Right lobe of liver (tissue), 6 donors: ENCODE measurements around the gene SOWAHB. TPM values are rescaled to one million over a fixed set of nuclear protein-coding genes. Genes with fewer than 3 reads are reported as not detected.
A peak's percentile ranks its signal among the peaks of the same experiment; 100 is the strongest.

Experiments
- ATAC-seq, 4 donors: fragments of 200-7000 bp; cut with Tn5 transposase; one replicate each; pipeline ENCODE4 v1.9.1; 2020; ENCODE audit warnings: mild to moderate bottlenecking in 4 of 4, moderate library complexity in 4 of 4
- DNase-seq, 3 donors: peaks; one replicate each; pipeline ENCODE4 v3.0.0-alpha.2; 2020
- H3K27ac ChIP-seq, 3 donors: fragments of 200-600 bp; one replicate each; pipeline ENCODE4 v1.8.0; 2022
- H3K27me3 ChIP-seq, 2 donors: fragments of 200-600 bp; one replicate each; pipeline ENCODE4 v1.8.0; 2022
- H3K36me3 ChIP-seq, 4 donors: fragments of 200-600 bp; sonication (generic) in 1 of 4; one replicate each; pipeline versions ENCODE4 v1.5.1 to v1.8.0; 2017 to 2022; ENCODE audit warnings: control low read depth in 1 of 4
- H3K4me1 ChIP-seq, 4 donors: fragments of 200-600 bp; sonication (generic) in 1 of 4; one replicate each; pipeline versions ENCODE4 v1.5.1 to v1.8.0; 2017 to 2022; ENCODE audit warnings: control low read depth in 1 of 4
- H3K4me3 ChIP-seq, 3 donors: fragments of 200-600 bp; one replicate each; pipeline ENCODE4 v1.8.0; 2022
- H3K9me3 ChIP-seq, 4 donors: fragments of 200-600 bp; sonication (generic) in 1 of 4; one replicate each; pipeline versions ENCODE4 v1.5.1 to v1.8.0; 2017 to 2022; ENCODE audit warnings: control low read depth in 1 of 4
- POLR2A ChIP-seq: fragments of 450-650 bp; IDR thresholded peaks from one replicate; pipeline ENCODE4 v1.6.1; 2017; ENCODE audit warnings: antibody characterized with exemption, mild to moderate bottlenecking
- WGBS: methylation state at CpG from one replicate; pipeline ENCODE4 v1.1.6; 2018; ENCODE audit warnings: low coverage, low lambda C conversion rate; ENCODE audit not compliant: insufficient coverage; ENCODE audit errors: missing lambda C conversion rate; 5-methylcytosine and 5-hydroxymethylcytosine counted together
- intact Hi-C, 2 donors: fragments of 100-400 bp; cut with DNase I; formaldehyde crosslinking; loops; one replicate each; pipeline versions ENCODE4 v1.11.2 to v1.14.1; 2022
- total RNA-seq, 6 experiments: library from RNA; depleted of rRNA in 2 of 6; stranded (reverse); fragments of >200 nt in 2 of 6; fragmentation: NEBNext Ultra II Directional in 3 of 6; extraction: Animal tissue kit (Norgen Biotek cat#: 25700) in 3 of 6; gene quantifications; one replicate each; pipeline versions ENCODE4 v1.1.0 to v1.2.4, GENCODE V29; 2016 to 2023
- TF ChIP-seq, protein P1 (sequence below), 4 donors: fragments of 200-600 bp in 3 of 4; fragments of 450-650 bp in 1 of 4; IDR thresholded peaks; one replicate each; pipeline versions ENCODE4 v1.5.1 to v1.8.0; 2016 to 2022; ENCODE audit warnings: antibody characterized with exemption in 4 of 4, mild to moderate bottlenecking in 2 of 4
- donor health status: DM: no; HTN: yes; CAD: no.
- donor health status: DM: no; HTN: no; CAD: no.
- donor health status: DM: no; HTN: no; CAD: no.
- donor health status: DM: no; HTN: yes; CAD: no.
- donor health status: DM: no; HTN: yes; CAD: no.

Gene SOWAHB
- total RNA-seq, 6 experiments from 2014 or later = 5.1 to 17.3 (median 15.2) TPM

DNA sequence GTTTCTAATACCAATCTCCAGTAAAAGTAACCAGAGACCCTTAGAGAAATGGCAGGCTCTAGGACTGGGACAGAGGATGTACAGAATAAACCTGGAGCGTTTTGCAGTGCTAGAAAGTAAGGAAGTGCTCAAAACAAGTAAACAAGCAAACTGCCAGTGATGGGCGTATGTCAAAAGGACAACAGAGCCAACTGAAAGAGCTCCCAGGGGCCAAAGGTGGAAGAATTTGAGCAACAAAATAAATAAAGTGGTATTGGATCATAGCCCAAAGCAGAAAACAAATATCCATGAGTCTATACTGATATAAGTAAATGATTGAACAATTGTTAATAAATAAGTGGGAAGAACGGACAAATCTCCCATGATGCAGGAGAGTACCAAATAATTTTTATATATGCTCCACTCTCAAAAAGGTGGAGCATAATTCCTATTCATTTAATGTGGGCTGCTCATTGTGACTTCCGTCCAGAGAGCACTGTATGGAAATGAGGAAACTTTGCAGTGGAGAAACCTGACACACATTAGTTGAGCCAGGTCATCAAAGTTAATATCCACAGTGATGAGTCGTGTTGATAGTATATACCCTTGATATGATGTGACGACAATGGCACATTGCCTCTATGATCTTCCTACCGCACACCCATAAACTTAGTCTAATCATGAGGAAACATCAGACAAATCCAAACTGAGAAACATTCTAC lies 33.8 kb upstream of the SOWAHB start:
- TF ChIP-seq POLR2A = no peak
- TF ChIP-seq, protein P1, sequence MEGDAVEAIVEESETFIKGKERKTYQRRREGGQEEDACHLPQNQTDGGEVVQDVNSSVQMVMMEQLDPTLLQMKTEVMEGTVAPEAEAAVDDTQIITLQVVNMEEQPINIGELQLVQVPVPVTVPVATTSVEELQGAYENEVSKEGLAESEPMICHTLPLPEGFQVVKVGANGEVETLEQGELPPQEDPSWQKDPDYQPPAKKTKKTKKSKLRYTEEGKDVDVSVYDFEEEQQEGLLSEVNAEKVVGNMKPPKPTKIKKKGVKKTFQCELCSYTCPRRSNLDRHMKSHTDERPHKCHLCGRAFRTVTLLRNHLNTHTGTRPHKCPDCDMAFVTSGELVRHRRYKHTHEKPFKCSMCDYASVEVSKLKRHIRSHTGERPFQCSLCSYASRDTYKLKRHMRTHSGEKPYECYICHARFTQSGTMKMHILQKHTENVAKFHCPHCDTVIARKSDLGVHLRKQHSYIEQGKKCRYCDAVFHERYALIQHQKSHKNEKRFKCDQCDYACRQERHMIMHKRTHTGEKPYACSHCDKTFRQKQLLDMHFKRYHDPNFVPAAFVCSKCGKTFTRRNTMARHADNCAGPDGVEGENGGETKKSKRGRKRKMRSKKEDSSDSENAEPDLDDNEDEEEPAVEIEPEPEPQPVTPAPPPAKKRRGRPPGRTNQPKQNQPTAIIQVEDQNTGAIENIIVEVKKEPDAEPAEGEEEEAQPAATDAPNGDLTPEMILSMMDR (IDR thresholded peaks at IDR 0.05) = no peak
- Histone ChIP-seq H3K27ac (peak overlapping the region in 2 of 3 donors; percentile 48 to 55), H3K36me3 (no peaks in the 10 kb centered on the region), H3K27me3 (no peaks in the 10 kb centered on the region), H3K4me1 (peaks cover 0 to 17% (median 2%) of the 10 kb centered on the region in 4 donors), H3K4me3 (peak overlapping the region in 2 of 3 donors; percentile 20 to 24), H3K9me3 (no peaks in the 10 kb centered on the region)
- 28% methylated on average over 7 of the region's 7 CpGs for WGBS
- peak; percentile 94 to 97 (median 96) for ATAC-seq
- DNase-seq = peak in 1 of 3 donors; percentile 73
- intact Hi-C loops = no loop called here

DNA sequence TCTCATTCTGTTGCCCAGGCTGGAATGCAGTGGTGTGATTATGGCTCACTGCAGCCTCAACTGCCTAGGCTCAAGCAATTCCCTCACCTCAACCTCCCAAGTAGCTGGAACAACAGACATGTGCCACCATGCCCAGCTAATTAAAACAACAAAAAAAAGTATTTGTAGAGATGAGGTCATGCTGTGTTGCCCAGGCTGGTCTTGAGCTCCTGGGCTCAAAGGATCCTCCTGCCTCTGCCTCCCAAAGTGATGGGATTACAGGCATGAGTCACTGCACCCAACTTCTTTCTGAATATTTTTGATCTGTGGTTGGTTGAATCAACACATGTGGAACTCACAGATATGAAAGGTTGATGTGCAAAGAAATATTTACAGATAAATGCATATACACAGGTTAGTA lies 33.1 kb upstream of the SOWAHB start:
- DNase-seq (no peak), ATAC-seq (peak in 1 of 4 donors; percentile 22)
- intact Hi-C loops = no loop called here
- TF ChIP-seq, protein P1 (IDR thresholded peaks at IDR 0.05) = no peak
- no peak for TF ChIP-seq POLR2A
- Histone ChIP-seq H3K27ac (peak overlapping the region in 2 of 3 donors; percentile 48 to 55), H3K4me3 (no peak overlapping the region), H3K36me3 (no peaks in the 10 kb centered on the region), H3K27me3 (no peaks in the 10 kb centered on the region), H3K4me1 (peaks cover 0 to 17% (median 2%) of the 10 kb centered on the region in 4 donors), H3K9me3 (no peaks in the 10 kb centered on the region)

DNA sequence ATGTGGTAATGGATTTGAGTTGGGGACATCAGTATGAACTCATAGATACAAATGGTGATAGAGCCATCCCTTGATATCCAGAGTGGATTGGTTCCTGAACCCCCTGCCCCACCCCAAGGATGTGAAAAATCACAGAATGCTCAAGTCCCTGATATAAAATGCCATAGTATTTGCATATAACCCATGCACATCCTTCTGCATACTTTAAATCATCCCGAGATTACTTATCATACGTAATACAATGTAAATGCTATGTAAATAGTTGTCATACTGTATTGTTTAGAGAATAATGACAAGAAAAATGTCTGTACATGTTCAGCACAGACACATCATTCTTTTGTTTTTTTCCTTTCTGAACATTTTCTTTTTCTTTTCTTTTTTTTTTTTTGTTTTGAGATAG lies 32.7 kb upstream of the SOWAHB start:
- Histone ChIP-seq H3K9me3 (no peaks in the 10 kb centered on the region), H3K36me3 (no peaks in the 10 kb centered on the region), H3K4me3 (no peak overlapping the region), H3K27ac (no peak overlapping the region), H3K4me1 (peaks cover 0 to 17% (median 2%) of the 10 kb centered on the region in 4 donors), H3K27me3 (no peaks in the 10 kb centered on the region)
- intact Hi-C loops = no loop called here
- DNase-seq = no peak
- TF ChIP-seq, protein P1 (IDR thresholded peaks at IDR 0.05) = no peak
- TF ChIP-seq POLR2A = no peak
- WGBS = 73% methylated on average over 2 of the region's 2 CpGs
- no peak for ATAC-seq

DNA sequence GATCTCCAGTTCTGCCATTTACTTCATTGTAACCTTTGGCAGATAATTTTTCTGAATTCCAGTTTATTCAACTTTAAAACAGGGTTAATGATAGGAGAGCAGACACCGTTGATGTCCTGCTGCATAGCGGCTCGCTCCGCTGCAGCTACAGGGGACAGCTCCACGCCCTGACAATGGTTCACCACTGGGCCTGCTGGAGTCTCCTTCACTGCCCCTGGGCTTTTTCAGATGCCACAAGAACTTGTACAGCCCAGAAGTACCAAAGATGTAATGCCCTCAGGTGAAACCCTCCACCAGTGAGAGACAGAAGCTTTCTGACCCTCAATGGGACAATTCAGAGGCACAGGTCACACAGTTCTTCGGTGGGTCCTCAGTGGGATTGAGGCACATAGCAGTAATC lies 28.9 kb upstream of the SOWAHB start:
- TF ChIP-seq, protein P1 (IDR thresholded peaks at IDR 0.05) = no peak
- TF ChIP-seq POLR2A = no peak
- intact Hi-C loops = no loop called here

More for the DNA sequence above, 28.9 kb upstream of the SOWAHB start:
- Histone ChIP-seq H3K36me3 (no peaks in the 10 kb centered on the region), H3K9me3 (no peaks in the 10 kb centered on the region), H3K27me3 (no peaks in the 10 kb centered on the region), H3K27ac (no peak overlapping the region), H3K4me1 (peaks cover 0 to 7% (median 2%) of the 10 kb centered on the region in 4 donors), H3K4me3 (no peak overlapping the region)
- ATAC-seq = no peak
- 97% methylated on average over 6 of the region's 6 CpGs for WGBS
- no peak for DNase-seq
